Liver (tissue), 9 donors: ENCODE data around the gene CYB561A3. TPM values are rescaled to one million over a fixed set of nuclear protein-coding genes. Genes with fewer than 3 reads are reported as not detected.
A peak's percentile ranks its signal among the peaks of the same experiment; 100 is the strongest.

ENCODE experiments used
- DNase-seq: peaks from one replicate; pipeline ENCODE4 v3.0.0-alpha.2; 2017; ENCODE audit warnings: low spot score
- H3K27ac ChIP-seq, 2 donors: one replicate each; pipeline ENCODE4 v1.7.0; 2013; ENCODE audit warnings: inconsistent platforms in 2 of 2, low read length in 2 of 2, control low read depth in 1 of 2, low read depth in 1 of 2, mild to moderate bottlenecking in 1 of 2
- H3K27me3 ChIP-seq, 4 donors: one replicate each; pipeline versions ENCODE4 v1.6.1 to v1.7.0; 2013; ENCODE audit warnings: low read length in 3 of 4, inconsistent platforms in 1 of 4, mild to moderate bottlenecking in 1 of 4, moderate library complexity in 1 of 4; ENCODE audit not compliant: control insufficient read depth in 4 of 4, insufficient read depth in 4 of 4
- H3K36me3 ChIP-seq, 4 donors: one replicate each; pipeline versions ENCODE4 v1.6.1 to v1.7.0; 2013; ENCODE audit warnings: low read length in 3 of 4, mild to moderate bottlenecking in 3 of 4, low read depth in 1 of 4, moderate library complexity in 1 of 4; ENCODE audit not compliant: control insufficient read depth in 4 of 4, insufficient read depth in 3 of 4
- H3K4me1 ChIP-seq, 4 donors: one replicate each; pipeline versions ENCODE4 v1.6.1 to v1.7.0; 2013; ENCODE audit warnings: low read length in 3 of 4, mild to moderate bottlenecking in 3 of 4, moderate library complexity in 1 of 4; ENCODE audit not compliant: control insufficient read depth in 4 of 4, insufficient read depth in 4 of 4
- H3K4me3 ChIP-seq, 3 donors: one replicate each; pipeline versions ENCODE4 v1.6.1 to v1.7.0; 2013; ENCODE audit warnings: low read length in 3 of 3, control low read depth in 1 of 3, low read depth in 1 of 3, mild to moderate bottlenecking in 1 of 3
- H3K9ac ChIP-seq, 2 donors: one replicate each; pipeline ENCODE4 v1.7.0; 2013; ENCODE audit warnings: low read length in 2 of 2, mild to moderate bottlenecking in 2 of 2, moderate library complexity in 2 of 2, control low read depth in 1 of 2, low read depth in 1 of 2
- H3K9me3 ChIP-seq, 4 donors: one replicate each; pipeline versions ENCODE4 v1.6.1 to v1.7.0; 2013; ENCODE audit warnings: low read length in 3 of 4; ENCODE audit not compliant: control insufficient read depth in 4 of 4
- ATF3 ChIP-seq: IDR thresholded peaks from 2 replicates; pipeline ENCODE4 v1.6.1; 2016; ENCODE audit warnings: antibody characterized with exemption
- CTCF ChIP-seq: fragments of 150-350 bp; IDR thresholded peaks from 2 replicates; pipeline ENCODE4 v1.5.1; 2017; ENCODE audit warnings: improper control_type of control experiment, low read depth, low read length; ENCODE audit not compliant: missing input control
- EGR1 ChIP-seq, 2 donors: IDR thresholded peaks; 2 replicates each; pipeline ENCODE4 v1.6.1; 2016 to 2018; ENCODE audit warnings: antibody characterized with exemption in 2 of 2, low read depth in 2 of 2
- FOXA1 ChIP-seq: IDR thresholded peaks from 2 replicates; pipeline ENCODE4 v1.6.1; 2016; ENCODE audit warnings: antibody characterized with exemption
- FOXA2 ChIP-seq: IDR thresholded peaks from 2 replicates; pipeline ENCODE4 v1.6.1; 2016; ENCODE audit warnings: antibody characterized with exemption
- GABPA ChIP-seq, 2 donors: IDR thresholded peaks in 1 of 2; conservative IDR thresholded peaks in 1 of 2; 2 replicates each; pipeline ENCODE4 v1.6.1; 2016; ENCODE audit warnings: antibody characterized with exemption in 2 of 2, mild to moderate bottlenecking in 1 of 2, moderate library complexity in 1 of 2
- HNF4A ChIP-seq, 2 donors: conservative IDR thresholded peaks; 2 replicates each; pipeline ENCODE4 v1.6.1; 2016; ENCODE audit warnings: antibody characterized with exemption in 2 of 2, mild to moderate bottlenecking in 2 of 2
- JUND ChIP-seq, 2 donors: IDR thresholded peaks; 2 replicates each; pipeline ENCODE4 v1.6.1; 2016; ENCODE audit warnings: antibody characterized with exemption in 2 of 2
- MAX ChIP-seq: IDR thresholded peaks from 2 replicates; pipeline ENCODE4 v1.6.1; 2016; ENCODE audit warnings: antibody characterized with exemption
- RAD21 ChIP-seq, 2 donors: IDR thresholded peaks; 2 replicates each; pipeline ENCODE4 v1.6.1; 2016; ENCODE audit warnings: antibody characterized with exemption in 2 of 2, mild to moderate bottlenecking in 2 of 2
- REST ChIP-seq: IDR thresholded peaks from 2 replicates; pipeline ENCODE4 v1.6.1; 2016; ENCODE audit warnings: antibody characterized with exemption, mild to moderate bottlenecking
- RXRA ChIP-seq, 2 donors: IDR thresholded peaks; 2 replicates each; pipeline ENCODE4 v1.6.1; 2017 to 2018; ENCODE audit warnings: antibody characterized with exemption in 2 of 2, mild to moderate bottlenecking in 1 of 2
- SP1 ChIP-seq: IDR thresholded peaks from 2 replicates; pipeline ENCODE4 v1.6.1; 2018; ENCODE audit warnings: antibody characterized with exemption, mild to moderate bottlenecking
- TAF1 ChIP-seq: conservative IDR thresholded peaks from 2 replicates; pipeline ENCODE4 v1.6.1; 2016; ENCODE audit warnings: antibody characterized with exemption, mild to moderate bottlenecking
- YY1 ChIP-seq: IDR thresholded peaks from 2 replicates; pipeline ENCODE4 v1.6.1; 2016; ENCODE audit warnings: antibody characterized with exemption, mild to moderate bottlenecking
- whole genome bisulfite sequencing: extraction: QIAGEN DNeasy Blood & Tissue Kit; methylation state at CpG from one replicate; pipeline ENCODE4 v1.1.7; 2013; 5-methylcytosine and 5-hydroxymethylcytosine counted together
- polyA plus RNA-seq, 2 donors: library from polyadenylated mRNA; stranded (reverse) in 1 of 2; unstranded in 1 of 2; fragments of 200-250 nt in 1 of 2; fragments of >200 nt in 1 of 2; fragmentation: Nextera tagmentation in 1 of 2; extraction: Ambion mirVana in 1 of 2; gene quantifications; one replicate each; pipeline versions ENCODE4 v1.2.1 to v1.2.3, GENCODE V29; 2013 to 2015
- total RNA-seq, 2 donors: library from RNA; depleted of rRNA; stranded (reverse); fragments of >200 nt; gene quantifications; one replicate each; pipeline ENCODE4 v1.2.3, GENCODE V29; 2014
- donor health status: healthy.
- donor health status: healthy.
- donor health status: healthy.
- donor health status: healthy.
- donor health status: healthy.

Gene CYB561A3
- total and polyA plus RNA-seq, 4 donors, result 20.2 to 36.5 (median 28.4) TPM

- Histone ChIP-seq H3K27me3 (no peaks in the 10 kb centered on the region), H3K9me3 (no peaks in the 10 kb centered on the region), H3K4me3 (peak overlapping the region in 1 of 3 donors; percentile 31), H3K36me3 (peaks cover 3 to 25% (median 13%) of the 10 kb centered on the region in 4 donors), H3K4me1 (peaks cover 3 to 41% (median 32%) of the 10 kb centered on the region in 4 donors), H3K9ac (peak overlapping the region in 1 of 2 donors; percentile 24), H3K27ac (peak overlapping the region; percentile 42 to 83)
- DNase-seq, result peak; percentile 85
- 31% methylated on average over 8 of the region's 8 CpGs for WGBS
- TF ChIP-seq REST (no peak), RXRA (IDR thresholded peaks at IDR 0.05) (peak in 1 of 2 donors; percentile 21), FOXA1 (no peak), JUND (IDR thresholded peaks at IDR 0.05) (no peak), YY1 (no peak), EGR1 (IDR thresholded peaks at IDR 0.05; ENCODE audit: low read depth in 2 of 2) (no peak), RAD21 (IDR thresholded peaks at IDR 0.05) (peak; percentile 99), GABPA (IDR thresholded peaks at IDR 0.05 in 1 of 2, conservative IDR thresholded peaks at IDR 0.05 in 1 of 2) (peak in 1 of 2 donors; percentile 72), CTCF (peak; percentile 97), ATF3 (no peak)
Measured at GRCh38 chr11:61336171-61336935, 25.3 kb downstream of the CYB561A3 start.

GRCh38 chr11:61335355-61335710 is 26.3 kb downstream of the CYB561A3 start:
- peak overlapping the region in 2 of 3 donors; percentile 62 to 88 for H3K4me3 ChIP-seq
- no peak for TF ChIP-seq EGR1 (IDR thresholded peaks at IDR 0.05; ENCODE audit: low read depth in 2 of 2)
- no peak for TF ChIP-seq HNF4A (conservative IDR thresholded peaks at IDR 0.05)
- TF ChIP-seq ATF3, result no peak
- TF ChIP-seq GABPA (IDR thresholded peaks at IDR 0.05 in 1 of 2, conservative IDR thresholded peaks at IDR 0.05 in 1 of 2), result no peak
- no peak for TF ChIP-seq TAF1
- no peak for TF ChIP-seq MAX
- TF ChIP-seq REST, result no peak
- TF ChIP-seq SP1, result no peak
- TF ChIP-seq CTCF, result no peak
- no peak for TF ChIP-seq FOXA2
- no peak for TF ChIP-seq RXRA (IDR thresholded peaks at IDR 0.05)
- TF ChIP-seq RAD21 (IDR thresholded peaks at IDR 0.05), result no peak
- TF ChIP-seq FOXA1, result no peak
- peak overlapping the region; percentile 83 to 94 for H3K27ac ChIP-seq
- DNase-seq, result no peak
- H3K9ac ChIP-seq, result peak overlapping the region; percentile 56 to 60
- WGBS, result 26% methylated on average over 1 of the region's 1 CpG
- H3K9me3 ChIP-seq, result no peaks in the 10 kb centered on the region
- peaks cover 0 to 18% (median 8%) of the 10 kb centered on the region in 4 donors for H3K36me3 ChIP-seq
- peaks cover 3 to 47% (median 37%) of the 10 kb centered on the region in 4 donors for H3K4me1 ChIP-seq
- no peaks in the 10 kb centered on the region for H3K27me3 ChIP-seq
